A673 (cell line): ENCODE results near the gene APEX1. TPM values are rescaled to one million over a fixed set of nuclear protein-coding genes. Genes with fewer than 3 reads are reported as not detected.

Source experiments
- BruUV-seq: library from RNA; stranded (reverse); fragments of 400-500 nt; replicated peaks from 2 replicates; lab custom pipeline; 2021; lab: Mats Ljungman, UMichigan
- CTCF ChIA-PET: fragments of 300-600 bp; sonication (Branson Sonifier 250); formaldehyde crosslinking; loops from one replicate; lab custom pipeline; 2022; ENCODE audit warnings: antibody characterized with exemption; lab: Charles Lee
- POLR2A ChIA-PET: fragments of 300-600 bp; sonication (Branson Sonifier 250); formaldehyde crosslinking; loops from one replicate; lab custom pipeline; 2022; ENCODE audit warnings: antibody characterized with exemption; ENCODE audit not compliant: low non-redundant PET; lab: Charles Lee
- DNase-seq: peaks from one replicate; pipeline ENCODE4 v3.0.0-alpha.2; 2015; ENCODE audit warnings: low spot score
- H3K27ac ChIP-seq: fragments of 200-600 bp; sonication (generic); 2 replicates; pipeline ENCODE4 v1.5.1; 2016; ENCODE audit warnings: mixed run types, low read depth, mild to moderate bottlenecking, mixed read lengths, antibody characterized with exemption, low read length; ENCODE audit not compliant: poor library complexity, severe bottlenecking
- H3K27me3 ChIP-seq: fragments of 200-600 bp; sonication (generic); replicated peaks from 2 replicates; pipeline ENCODE4 v1.6.1; 2017; ENCODE audit warnings: mixed run types, low read depth, mild to moderate bottlenecking, mixed read lengths, antibody characterized with exemption, low read length; ENCODE audit not compliant: insufficient read depth, poor library complexity
- H3K36me3 ChIP-seq: fragments of 200-600 bp; sonication (generic); 2 replicates; pipeline ENCODE4 v1.6.1; 2016; ENCODE audit warnings: mixed run types, mild to moderate bottlenecking, mixed read lengths, antibody characterized with exemption, low read length; ENCODE audit not compliant: insufficient read depth, poor library complexity, severe bottlenecking
- H3K4me1 ChIP-seq: fragments of 200-600 bp; sonication (generic); 2 replicates; pipeline ENCODE4 v1.6.1; 2017; ENCODE audit warnings: mixed run types, mild to moderate bottlenecking, mixed read lengths, antibody characterized with exemption, low read length; ENCODE audit not compliant: insufficient read depth, poor library complexity, severe bottlenecking
- H3K4me3 ChIP-seq: fragments of 200-600 bp; sonication (generic); 2 replicates; pipeline ENCODE4 v1.5.1; 2016; ENCODE audit warnings: low read depth, mixed run types, mild to moderate bottlenecking, mixed read lengths, low read length; ENCODE audit not compliant: poor library complexity, severe bottlenecking
- H3K9me3 ChIP-seq: fragments of 200-600 bp; sonication (generic); 2 replicates; pipeline ENCODE4 v1.6.1; 2016; ENCODE audit warnings: mixed run types, low read depth, mild to moderate bottlenecking, mixed read lengths, antibody characterized with exemption, low read length; ENCODE audit not compliant: poor library complexity, severe bottlenecking
- CTCF ChIP-seq: fragments of 300-800, 200-600 bp; sonication (generic); conservative IDR thresholded peaks from 2 replicates; pipeline ENCODE4 v1.5.1; 2017; ENCODE audit warnings: low read depth, mild to moderate bottlenecking, antibody characterized with exemption, low read length, moderate library complexity, mixed read lengths
- EZH2 ChIP-seq: fragments of 200-600 bp; sonication (generic); IDR thresholded peaks from 2 replicates; pipeline ENCODE4 v1.6.1; 2017; ENCODE audit warnings: borderline replicate concordance, low read depth, mild to moderate bottlenecking, mixed read lengths, antibody characterized with exemption, low read length; ENCODE audit not compliant: poor library complexity, severe bottlenecking
- intact Hi-C: fragments of 100-400 bp; cut with micrococcal nuclease; formaldehyde crosslinking; loops from one replicate; pipeline ENCODE4 v1.10.0; 2022; ENCODE audit not compliant: unreplicated experiment
- total RNA-seq: library from RNA; stranded (reverse); gene quantifications from 2 replicates; pipeline ENCODE4 v1.2.3, GENCODE V29; 2021

The APEX1 gene
- total RNA-seq, 1 experiment from 2014 or later: 299 TPM

- ChIA-PET CTCF (interaction anchor here (0.6 kb wide), 1 partner anchor 20 kb away, joined by 3 read pairs; no protein-coding TSS in a partner anchor), POLR2A (interaction anchor here (0.6 to 1.2 kb wide), 5 partner anchors 8 to 405 kb away, joined by 3 to 5 read pairs (median 3); partner anchors contain the start of genes PNP and TEP1)
- BruUV-seq: no TSS peak
- Histone ChIP-seq H3K4me3 (peak within 1 kb of the TSS; percentile 86), H3K4me1 (peaks cover 15% of the 10 kb centered on the region), H3K9me3 (no peaks in the 10 kb centered on the region), H3K27ac (peak within 1 kb of the TSS; percentile 91), H3K36me3 (peaks cover 34% of the 10 kb centered on the region), H3K27me3 (no peaks in the 10 kb centered on the region)
- TF ChIP-seq CTCF: no peak
- DNase-seq: peak; percentile 100
- intact Hi-C loops: loop anchor here (5.0 kb wide), 1 partner anchor 221 kb away; the partner anchor contains the start of gene RNASE4
These were observed 6.5 kb downstream of the APEX1 start, which contains the start of gene PIP4P1 for GRCh38 chr14:20461225-20462141. Gene PIP4P1, minus strand, starts transcription at chr14:20461434. Its CDS starts 109 bp downstream, at chr14:20461325.

- Histone ChIP-seq H3K36me3 (peaks cover 22% of the 10 kb centered on the region), H3K27ac (no peak overlapping the region), H3K4me3 (peak overlapping the region; percentile 87), H3K4me1 (peaks cover 9% of the 10 kb centered on the region), H3K27me3 (no peaks in the 10 kb centered on the region), H3K9me3 (no peaks in the 10 kb centered on the region)
- no peak for TF ChIP-seq EZH2
- no peak for TF ChIP-seq CTCF
- ChIA-PET POLR2A (no interaction called here), CTCF (no interaction called here)
- intact Hi-C loops: no loop called here
- BruUV-seq: no TSS peak
- no peak for DNase-seq
These were observed 13.8 kb downstream of the APEX1 start for GRCh38 chr14:20468764-20469241.

- TF ChIP-seq EZH2 (no peak), CTCF (no peak)
These were observed 14.3 kb downstream of the APEX1 start, which contains the start of gene PNP for GRCh38 chr14:20469242-20469889. Gene PNP, plus strand, starts transcription at chr14:20469406. Its CDS starts 119 bp downstream, at chr14:20469525.

More at GRCh38 chr14:20469242-20469889, 14.3 kb downstream of the APEX1 start, which contains the start of gene PNP:
- intact Hi-C loops: no loop called here
- BruUV-seq: no TSS peak
- no peaks in the 10 kb centered on the region for H3K27me3 ChIP-seq
- CTCF ChIA-PET: no interaction called here
- peaks cover 28% of the 10 kb centered on the region for H3K36me3 ChIP-seq
- peaks cover 9% of the 10 kb centered on the region for H3K4me1 ChIP-seq
- peak within 1 kb of the TSS; percentile 85 for H3K27ac ChIP-seq
- no peaks in the 10 kb centered on the region for H3K9me3 ChIP-seq
- POLR2A ChIA-PET: interaction anchor here (0.6 to 0.8 kb wide), 3 partner anchors 8 to 57 kb away, joined by 3 to 5 read pairs (median 3); partner anchors contain the start of gene PIP4P1
- DNase-seq: peak; percentile 95
- peak within 1 kb of the TSS; percentile 87 for H3K4me3 ChIP-seq
